Measurements from ENCODE around the gene GNLY. TPM values are rescaled to one million over a fixed set of nuclear protein-coding genes. Genes with fewer than 3 reads are reported as not detected.
"Not testable (repeated sequence)": the region's sequence is repeated elsewhere in the genome, so short reads cannot be mapped to it uniquely, and the experiment has no call there.

Gene GNLY
- polyA plus RNA-seq, 1 donor, result 0.27 TPM

DNA sequence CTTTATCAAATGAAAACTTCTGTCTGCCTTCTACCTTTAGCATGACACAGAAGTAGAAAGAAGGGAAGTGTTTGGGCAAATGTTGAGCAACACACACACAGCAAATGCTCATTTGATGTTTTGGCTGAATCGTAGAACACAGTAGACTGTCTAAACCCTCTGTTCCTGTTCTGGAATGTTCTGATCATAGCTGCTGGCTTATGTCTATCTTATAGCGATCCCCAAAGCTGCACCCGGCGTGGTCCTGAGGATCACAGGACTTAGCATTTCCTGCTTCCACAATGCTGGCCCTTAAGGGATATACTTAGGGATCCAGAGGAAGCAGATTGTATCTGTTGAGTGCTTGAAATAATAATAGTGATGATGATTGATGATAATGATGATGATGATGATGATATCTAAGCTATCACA, 15.2 kb downstream of the GNLY start:
- no peak for DNase-seq

DNA sequence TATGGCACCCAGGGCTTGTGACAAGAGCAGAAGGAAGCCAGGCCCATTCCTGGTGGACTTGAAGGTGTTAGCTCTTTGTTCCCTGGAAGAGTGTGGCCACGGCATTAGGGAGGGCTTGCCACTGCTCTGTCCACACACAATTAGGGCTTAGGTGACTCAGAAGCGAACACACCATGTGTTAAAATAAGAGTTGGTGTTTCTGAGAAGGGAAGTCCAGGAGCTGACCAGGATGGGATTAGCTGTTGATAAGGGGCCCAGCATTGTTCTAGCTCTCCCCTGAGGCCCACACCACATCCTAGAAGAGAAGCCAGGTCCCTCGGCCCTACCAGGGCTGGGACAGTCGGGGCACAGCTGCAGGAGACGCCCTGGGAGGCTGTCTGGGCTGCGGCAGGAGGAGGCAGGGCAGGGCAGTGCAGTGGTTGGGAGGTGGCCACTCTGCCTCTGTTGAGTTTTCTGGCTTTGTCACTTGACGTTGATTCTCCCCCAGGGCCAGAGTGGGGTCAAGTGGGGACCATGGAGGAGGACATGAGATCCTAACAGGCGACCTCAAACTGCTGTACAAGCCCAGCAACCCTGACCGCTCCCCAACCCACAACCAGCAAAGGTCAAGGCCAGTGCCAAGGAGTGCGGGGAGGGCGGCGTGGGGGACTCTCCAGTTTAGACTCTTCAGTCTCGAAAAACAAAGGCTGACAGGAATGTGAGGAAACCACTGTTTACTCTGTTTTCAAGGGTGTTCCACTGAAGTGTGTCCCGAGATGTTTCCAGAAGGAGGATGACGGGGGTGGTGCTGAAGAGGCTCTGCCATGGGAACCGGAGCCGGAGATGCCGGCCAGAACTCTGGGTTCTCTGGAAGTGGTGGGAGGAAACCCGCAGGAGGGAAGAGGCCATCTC, 16.8 kb downstream of the GNLY start:
- no peak for DNase-seq

DNA sequence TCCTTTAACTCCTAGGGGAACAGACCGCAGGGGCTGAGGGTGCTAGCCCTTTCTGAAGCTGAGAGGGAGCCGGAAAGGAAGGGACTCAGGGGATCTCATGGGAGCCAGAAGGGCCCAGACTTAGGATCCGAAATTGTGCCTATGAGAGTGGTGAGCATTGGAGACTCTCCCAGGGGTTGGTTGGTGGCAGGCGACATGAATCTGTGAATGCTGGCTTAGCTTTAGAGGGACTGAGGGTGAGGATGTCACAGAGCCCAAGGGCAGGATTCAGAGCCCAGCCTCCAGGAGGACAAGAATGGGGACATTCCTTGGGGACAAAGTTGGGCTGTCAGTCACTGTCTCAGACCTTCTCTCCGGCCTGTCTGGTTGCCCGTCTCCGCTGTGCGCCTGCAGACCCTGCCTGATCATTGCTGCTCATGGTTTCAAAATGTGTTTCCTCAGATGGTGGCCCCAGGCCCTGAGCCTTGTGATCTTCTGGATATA, 17.5 kb downstream of the GNLY start:
- no peak for DNase-seq

DNA sequence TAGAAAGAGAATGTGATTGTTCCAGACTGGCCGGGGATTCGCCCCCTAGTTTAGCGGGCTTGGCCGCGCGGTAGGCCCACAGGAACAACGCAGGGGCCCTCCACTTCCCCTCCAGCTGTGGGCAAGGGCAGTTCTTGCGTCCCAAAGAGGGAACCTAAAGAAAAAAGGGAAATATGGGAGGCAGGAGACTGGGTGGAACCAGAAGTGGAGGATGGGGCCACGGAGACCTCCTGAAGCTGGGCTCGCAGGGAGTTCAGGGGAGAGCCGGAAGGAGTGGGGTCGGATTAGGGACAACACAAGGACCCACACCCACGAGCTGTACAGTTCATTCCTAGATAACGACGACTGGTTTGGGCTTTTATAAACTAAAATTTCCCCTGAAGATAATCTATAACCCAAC, 18.2 kb downstream of the GNLY start:
- no peak for DNase-seq

DNA sequence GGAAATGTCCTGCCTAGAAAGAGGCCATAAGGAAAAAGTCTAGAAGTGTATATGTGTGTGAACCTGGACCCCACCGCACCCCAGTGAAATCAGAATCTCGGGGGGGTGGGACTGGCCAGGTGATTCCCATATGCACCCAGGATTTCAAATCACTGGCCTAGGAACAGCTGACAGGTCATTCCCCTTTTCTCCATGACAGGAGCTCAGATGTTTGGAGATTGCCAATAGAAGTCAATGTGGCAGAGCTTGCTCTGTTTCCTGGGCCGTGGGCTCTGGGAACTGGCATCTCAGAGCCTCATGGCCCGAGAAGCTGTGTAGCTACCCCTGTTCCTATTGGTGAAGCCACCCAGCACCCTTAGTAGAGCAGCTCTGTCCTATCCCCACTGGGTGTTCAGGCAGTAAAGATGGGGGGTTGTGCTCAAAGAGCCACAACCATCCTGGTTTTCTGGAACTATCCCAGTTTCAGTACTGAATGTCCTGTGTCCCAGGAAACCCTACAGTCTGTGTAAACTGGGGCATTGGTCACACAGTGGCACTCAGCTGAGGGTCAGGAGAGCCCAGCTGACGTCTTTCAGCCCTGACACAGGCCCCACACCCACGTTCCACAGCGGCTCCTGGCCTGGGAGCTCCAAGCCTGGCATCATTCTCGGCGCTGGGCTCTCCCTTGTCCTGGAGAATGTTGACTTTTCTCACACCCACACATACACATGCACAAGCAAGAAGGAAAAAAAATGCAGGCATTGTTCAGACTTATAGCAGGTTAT, 18.9 kb downstream of the GNLY start:
- DNase-seq, result no peak

DNA sequence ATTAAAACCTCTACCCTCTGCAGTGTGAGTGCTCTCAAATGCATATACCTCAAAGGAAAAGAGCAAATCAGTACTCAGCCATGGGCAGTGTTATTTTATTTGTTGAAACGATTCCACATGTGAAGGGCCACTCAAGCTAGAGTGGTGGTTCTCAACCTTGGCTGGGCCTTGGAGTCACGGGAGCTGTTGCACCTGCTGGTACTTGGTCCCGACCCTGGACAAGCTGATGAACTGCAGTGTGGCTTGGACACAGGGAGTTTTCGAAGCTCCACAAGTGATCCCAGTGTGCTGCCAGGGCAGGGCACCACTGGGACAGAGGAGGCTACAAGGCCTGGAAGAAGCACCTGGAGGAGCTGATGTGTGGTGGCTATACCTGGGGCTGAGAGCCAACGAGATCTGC, 19.7 kb downstream of the GNLY start:
- DNase-seq, result no peak

DNA sequence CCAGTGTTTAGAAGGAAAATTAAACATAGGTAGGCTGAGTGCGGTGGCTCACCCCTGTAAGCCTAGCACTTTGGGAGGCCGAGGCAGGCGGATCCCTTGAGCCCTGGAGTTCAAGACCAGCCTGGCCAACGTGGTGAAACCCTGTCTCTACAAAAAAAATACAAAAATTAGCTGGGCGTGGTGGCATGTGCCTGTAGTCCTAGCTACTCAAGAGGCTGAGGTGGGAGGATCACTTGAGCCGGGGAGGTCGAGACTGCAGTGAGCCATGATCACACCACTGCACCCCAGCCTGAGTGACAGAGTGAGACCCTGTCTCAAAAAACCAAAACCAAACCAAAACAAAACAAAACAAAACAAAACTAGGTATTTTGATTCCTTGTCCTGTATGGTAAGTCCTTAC, 20.3 kb downstream of the GNLY start:
- DNase-seq, result not testable (repeated sequence)

DNA sequence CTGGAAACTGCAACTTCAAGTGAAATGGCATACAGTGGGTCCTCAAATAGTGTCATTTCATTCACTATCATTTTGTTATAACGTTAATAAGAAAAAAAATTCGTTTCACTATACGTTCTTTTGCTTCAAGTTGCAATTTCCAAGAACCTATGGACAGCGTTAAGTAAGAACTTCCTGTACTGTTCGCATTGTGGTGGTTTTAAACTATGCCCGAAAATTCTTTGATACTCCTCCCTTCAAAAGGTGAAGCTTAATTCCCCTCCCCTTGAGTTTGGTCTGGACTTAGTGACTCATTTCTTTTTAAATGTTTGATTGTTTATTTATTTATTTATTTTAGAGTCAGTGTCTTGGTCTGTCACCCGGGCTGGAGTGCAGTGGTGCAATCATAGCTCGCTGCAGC, 20.7 kb downstream of the GNLY start:
- DNase-seq, result no peak

DNA sequence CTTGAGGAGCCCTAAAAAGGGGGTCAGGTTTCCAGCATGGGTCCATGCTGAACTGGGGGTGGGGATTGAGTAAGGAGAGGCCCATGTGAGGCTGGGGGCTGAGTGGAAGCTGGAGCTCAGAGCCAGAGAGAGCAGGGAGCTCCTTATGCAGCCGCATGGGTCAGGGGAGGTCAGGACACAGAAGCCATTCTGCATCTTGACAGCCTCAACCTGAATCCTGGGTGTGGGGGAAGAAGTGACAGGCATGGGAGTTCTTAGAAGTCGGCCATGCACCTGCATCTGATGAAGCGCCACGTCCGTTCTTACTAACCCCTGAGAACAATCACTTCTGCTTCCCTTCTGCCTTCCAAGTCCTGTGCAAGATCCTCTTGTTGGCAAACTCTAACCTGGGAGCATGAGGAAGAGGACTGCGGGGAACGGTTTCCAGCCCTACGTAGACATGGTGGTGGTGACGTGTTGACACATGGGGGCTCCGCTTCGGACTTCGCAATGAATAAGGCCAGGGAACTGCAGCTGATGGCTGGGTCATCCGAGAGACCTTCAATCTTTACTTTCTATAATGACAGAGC, 22.3 kb downstream of the GNLY start:
- no peak for DNase-seq

DNA sequence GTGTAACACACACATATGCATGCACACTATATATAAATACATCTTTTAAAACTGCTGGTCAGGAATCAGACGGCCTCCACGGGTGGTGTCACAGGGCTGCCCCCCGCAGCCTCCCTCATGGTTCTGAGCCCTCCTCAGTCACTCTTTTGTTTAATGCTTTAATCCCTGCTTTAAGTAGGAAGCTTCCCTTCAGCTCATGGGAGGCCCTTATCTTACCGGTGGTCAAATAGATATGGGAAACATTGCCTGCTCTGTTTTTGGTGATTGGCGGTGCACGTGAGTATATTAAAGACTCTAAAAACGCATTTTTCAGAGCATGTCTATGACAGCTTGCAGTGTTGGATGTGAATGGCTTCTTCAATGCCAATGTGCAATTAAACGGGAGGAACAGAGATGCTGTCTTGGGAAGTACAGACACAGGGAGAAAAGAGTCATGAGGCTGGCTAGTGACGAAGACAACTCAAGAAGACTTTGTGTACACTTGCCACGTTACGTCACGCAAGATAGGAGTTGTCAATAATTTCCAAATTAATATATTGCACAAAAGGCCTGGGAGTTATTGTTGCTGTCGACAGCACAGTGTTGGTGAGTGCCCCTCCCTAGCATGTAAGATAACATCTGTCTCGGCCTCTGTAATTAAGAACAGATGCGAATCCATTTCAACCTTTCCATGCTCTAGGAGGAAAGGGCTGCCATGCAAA, 23.3 kb downstream of the GNLY start:
- DNase-seq, result no peak

DNA sequence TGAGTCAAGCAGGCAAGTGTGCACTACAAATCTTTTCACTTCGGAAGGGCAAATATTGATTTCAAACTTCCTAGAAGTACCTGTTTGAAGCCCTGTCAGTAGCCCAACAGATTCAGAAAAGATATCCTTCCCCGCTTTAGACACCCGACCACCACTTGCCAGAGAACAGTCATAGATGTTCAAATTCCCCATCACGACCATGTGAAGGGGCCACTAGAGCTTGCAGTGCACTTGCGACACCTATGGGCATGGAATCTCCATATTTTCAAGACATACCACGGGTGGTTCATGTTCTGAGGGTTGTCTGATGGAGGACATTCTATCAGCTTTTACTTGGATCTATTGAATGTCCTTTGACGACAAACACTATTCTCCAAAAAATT, 23.8 kb downstream of the GNLY start:
- no peak for DNase-seq

DNA sequence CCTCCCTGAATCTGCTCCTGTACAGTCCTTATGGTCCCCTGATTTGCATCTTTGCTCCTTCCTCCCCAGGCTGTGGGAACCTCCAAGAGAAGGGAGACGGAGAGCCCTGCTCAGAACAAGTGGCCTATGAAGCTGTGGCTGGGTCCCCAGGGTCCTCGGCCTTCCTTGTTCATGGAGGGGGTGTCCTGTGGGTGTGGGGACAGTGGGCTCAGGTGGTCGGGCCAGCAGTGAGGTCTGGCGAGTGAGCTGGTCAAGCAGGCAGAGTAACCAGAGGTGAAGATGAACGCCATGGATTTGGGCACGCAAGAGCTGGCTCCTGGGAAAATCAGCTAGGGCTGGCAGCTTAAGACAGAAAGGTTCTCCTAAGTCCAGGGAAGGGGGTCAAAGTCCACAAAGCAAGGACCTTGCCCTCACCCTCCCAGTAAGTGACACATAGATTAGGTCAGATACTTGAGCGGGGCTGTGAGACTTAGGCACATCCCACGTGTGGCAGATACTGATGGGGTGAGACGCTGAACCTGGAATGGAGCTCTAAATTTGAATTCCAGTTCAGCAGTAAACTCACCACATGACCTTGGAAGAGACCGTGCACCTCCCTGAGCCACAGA, 24.8 kb downstream of the GNLY start:
- DNase-seq, result no peak

DNA sequence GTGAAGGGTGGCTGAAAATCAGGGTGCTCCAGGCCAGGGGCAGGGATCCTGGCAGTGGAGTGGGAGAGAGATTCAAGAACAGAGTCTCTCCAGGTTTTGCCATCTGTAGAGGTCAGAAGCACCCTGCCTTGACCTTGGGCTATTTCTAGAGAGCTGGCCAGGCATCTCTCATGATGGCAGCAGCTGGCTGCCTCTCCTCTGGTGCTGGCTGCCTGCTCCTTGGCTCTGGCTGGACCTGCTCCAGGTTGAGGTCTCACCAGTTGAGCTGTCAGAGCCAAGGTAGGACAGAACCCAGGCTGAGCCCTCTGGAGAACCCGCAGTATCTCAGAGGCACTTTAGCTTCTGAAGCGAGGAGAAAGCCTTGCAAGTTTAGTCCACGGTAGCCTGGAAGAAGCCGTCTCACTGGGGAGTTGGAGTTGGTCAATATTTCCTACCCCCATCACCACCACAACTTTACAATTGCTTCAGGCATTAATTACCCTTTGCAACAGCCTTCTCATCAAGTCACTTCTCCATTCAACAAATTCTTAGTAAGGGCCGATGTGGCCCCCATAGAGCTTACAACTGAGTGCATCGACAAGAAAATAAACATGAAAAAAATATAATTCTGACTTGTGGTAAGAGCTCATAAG, 25.6 kb downstream of the GNLY start:
- no peak for DNase-seq

DNA sequence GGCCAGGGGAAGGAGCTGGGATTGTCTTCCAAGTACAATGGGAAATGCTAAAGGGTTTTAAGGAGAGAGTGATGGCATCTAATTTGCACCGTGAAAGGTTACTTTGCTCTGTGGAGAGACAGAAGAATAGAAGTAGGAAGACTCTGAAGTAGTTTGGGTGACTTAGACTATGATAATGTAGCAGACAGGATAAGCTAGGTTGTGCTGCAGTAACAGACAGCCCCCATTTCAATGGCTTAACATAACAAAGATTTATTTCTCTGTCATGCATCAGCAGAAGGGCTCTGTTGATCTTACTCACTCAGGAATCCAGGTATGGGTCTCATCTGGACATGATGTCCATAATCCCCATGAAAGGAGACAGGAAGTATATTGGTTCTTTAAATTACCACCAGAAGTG, 26.4 kb downstream of the GNLY start:
- DNase-seq, result no peak

DNA sequence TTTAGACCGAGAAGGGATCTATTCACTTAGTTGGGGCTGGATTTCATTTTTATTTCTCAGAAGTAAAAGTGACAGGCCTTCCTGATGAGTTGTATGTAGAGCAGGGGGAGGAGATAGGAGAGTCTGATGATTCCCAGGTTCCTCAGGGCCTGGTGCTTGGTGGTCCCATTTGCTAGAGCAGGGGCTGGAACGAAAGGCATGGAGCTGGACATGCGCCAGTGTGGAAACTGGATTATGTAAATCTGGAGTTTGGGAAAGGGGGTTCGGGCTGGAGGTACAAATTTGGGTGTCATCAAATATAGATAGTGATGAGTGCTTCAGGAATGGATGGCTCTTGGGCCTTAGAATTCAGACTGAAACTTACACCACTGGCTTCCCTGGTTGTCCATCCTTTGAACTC, 27.5 kb downstream of the GNLY start:
- DNase-seq, result no peak

DNA sequence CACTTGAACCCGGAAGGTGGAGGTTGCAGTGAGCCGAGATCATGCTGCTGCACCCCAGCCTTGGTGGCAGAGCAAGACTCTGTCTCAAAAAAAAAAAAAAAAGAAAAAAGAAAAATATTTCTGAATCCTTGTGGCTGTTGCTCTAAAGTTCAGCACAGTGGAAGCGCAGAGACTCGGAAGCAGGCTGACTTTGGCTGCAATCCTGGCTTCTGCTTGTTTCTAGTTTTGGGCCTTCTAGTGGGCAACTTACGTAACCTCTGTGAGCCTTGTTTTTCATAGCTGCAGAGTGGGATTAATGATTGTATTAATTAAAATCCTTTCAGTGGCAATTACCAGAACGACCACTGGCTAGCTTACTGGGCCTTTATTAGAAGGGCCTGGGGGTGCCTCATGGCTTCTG, 28.4 kb downstream of the GNLY start:
- no peak for DNase-seq

DNA sequence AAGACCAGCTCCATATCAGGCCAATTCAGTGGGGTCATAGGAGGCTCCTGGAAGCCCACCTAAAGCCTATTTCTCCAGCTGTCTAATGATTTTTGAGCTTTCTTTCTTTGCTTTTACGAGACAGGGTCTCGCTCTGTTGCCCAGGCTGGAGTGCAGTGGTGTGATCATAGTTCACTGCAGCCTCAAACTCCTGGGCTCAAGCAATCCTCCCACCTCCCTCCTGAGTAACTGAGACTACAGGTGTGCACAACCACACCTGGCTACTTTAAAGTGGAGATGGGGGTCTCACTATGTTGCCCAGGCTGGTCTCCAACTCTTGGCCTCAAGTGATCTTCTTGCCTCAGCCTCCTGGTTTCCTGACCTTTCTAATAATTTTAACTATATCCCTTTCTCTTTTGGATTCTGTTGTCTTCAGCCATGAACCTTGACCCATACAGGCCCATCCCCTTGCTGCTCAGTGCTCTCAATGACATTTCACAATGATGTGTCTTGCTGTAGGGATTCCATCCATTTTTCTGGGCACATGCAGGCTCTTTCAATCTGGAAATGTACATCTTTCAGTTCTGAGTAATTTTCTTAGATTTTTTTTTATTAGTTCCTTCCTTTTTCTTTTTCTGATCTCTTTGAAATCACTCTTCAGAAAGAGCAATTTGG, 29.7 kb downstream of the GNLY start:
- no peak for DNase-seq

DNA sequence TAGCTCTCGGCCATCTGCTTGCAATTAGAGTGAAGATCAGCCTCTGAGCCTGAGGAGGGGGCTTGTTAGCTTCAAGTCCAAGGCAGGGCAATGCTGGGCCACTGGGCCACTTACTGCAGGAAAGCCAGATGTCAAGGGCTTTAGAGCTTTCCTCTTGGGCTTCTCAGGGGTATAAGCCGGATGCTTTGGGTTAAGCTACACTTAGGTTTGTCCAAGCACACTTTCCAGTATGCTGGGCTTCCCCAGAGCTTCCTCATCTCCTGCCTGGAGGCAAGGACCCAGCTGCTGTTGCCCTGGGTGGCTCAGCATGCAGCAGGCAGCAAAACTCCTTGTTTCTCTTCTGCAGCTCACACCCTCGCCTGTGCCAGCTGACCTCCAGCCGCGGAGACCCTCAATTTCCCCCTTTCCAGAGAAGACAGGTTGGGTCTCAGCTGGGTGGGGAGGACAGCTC, 30.6 kb downstream of the GNLY start:
- DNase-seq, result no peak

DNA sequence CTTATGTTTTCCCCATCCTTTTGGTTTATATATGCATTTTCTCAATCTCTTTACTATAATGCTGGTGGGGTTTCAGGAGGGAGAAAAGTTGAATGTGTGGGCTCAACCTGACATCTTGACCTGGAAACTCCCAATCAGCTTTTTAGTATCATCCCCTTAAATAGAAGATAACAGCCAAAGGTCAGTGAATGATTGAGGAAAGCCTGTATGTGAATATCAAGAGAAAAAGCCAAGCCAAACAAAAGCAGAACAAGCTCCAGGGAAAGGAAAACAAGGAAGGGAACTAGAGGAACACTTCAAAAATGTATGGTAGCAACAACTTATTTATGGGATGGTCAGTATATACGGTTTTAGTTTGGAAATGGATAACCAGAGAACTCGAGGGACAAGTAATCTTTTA, 31.3 kb downstream of the GNLY start:
- DNase-seq, result no peak

DNA sequence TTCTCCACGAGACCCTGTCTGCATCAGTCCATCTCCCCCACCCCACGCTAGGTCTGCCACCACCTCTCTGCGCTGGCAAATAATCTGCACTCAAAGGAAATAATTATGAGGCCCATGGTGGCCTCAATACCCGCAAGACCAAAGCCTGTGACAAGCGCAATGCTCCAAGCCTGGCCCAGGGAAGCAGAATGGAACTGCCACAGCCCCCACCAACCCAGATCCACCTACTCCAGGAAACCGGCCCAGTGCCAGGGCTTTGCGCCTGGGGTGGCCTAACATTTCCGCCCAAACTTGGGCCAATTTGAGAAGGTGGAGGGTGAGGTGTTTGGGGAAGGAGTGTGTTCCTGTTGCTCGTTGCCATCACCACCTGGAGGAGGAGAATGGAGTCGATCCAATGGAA, 33.6 kb downstream of the GNLY start:
- DNase-seq, result no peak

DNA sequence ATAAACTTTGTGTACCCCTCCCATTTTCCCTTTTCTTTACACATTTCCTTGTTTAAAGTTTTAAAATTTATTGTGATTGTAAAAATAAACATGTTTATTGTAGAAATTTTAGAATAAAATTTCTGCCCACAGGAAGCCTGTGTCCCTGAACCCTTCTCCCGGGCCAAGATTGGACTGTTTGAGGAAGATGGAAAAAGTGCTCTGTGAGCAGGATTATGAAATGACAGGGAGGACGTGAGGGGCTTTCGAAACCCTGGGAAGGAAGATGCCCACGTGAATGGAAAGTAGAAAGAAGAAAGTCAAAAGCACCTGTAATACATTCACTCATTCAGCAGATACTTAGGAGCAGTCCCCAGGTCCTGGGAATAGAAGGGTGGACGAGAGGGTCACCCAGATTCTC, 34.2 kb downstream of the GNLY start:
- no peak for DNase-seq

Data from left kidney (tissue), 2 donors.